Peyer's patch (tissue), 4 donors: ENCODE measurements around the gene TANGO2.

ENCODE experiments used
- POLR2A ChIP-seq, 2 donors: fragments of 450-650 bp; IDR thresholded peaks; one replicate each; pipeline ENCODE4 v1.5.1; 2017; ENCODE audit warnings: antibody characterized with exemption in 2 of 2, mild to moderate bottlenecking in 2 of 2, moderate library complexity in 2 of 2
- TF ChIP-seq, protein P1 (sequence below), 6 experiments: fragments of 450-650 bp in 4 of 6; fragments of 200-600 bp in 2 of 6; sonication (generic) in 1 of 6; IDR thresholded peaks; one replicate each; pipeline ENCODE4 v1.5.1; 2017 to 2019; ENCODE audit warnings: antibody characterized with exemption in 6 of 6, mild to moderate bottlenecking in 3 of 6, moderate library complexity in 1 of 6

- TF ChIP-seq, protein P1, sequence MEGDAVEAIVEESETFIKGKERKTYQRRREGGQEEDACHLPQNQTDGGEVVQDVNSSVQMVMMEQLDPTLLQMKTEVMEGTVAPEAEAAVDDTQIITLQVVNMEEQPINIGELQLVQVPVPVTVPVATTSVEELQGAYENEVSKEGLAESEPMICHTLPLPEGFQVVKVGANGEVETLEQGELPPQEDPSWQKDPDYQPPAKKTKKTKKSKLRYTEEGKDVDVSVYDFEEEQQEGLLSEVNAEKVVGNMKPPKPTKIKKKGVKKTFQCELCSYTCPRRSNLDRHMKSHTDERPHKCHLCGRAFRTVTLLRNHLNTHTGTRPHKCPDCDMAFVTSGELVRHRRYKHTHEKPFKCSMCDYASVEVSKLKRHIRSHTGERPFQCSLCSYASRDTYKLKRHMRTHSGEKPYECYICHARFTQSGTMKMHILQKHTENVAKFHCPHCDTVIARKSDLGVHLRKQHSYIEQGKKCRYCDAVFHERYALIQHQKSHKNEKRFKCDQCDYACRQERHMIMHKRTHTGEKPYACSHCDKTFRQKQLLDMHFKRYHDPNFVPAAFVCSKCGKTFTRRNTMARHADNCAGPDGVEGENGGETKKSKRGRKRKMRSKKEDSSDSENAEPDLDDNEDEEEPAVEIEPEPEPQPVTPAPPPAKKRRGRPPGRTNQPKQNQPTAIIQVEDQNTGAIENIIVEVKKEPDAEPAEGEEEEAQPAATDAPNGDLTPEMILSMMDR (IDR thresholded peaks at IDR 0.05) = no peak
- TF ChIP-seq POLR2A (IDR thresholded peaks at IDR 0.05) = no peak
Measured at GRCh38 chr22:20009582-20010306, 11.2 kb upstream of the TANGO2 start.
